Right atrium auricular region (tissue), 2 donors: ENCODE results near the gene C16orf90. TPM values are rescaled to one million over a fixed set of nuclear protein-coding genes. Genes with fewer than 3 reads are reported as not detected.

ENCODE experiments used
- DNase-seq: peaks from one replicate; pipeline ENCODE4 v3.0.0-alpha.2; 2019; ENCODE audit warnings: low spot score
- H3K27ac ChIP-seq, 2 donors: fragments of 200-600 bp; sonication (generic); 1 replicate in 1 of 2; 2 replicates in 1 of 2; pipeline ENCODE4 v1.5.1; 2016 to 2019
- H3K27me3 ChIP-seq, 2 donors: fragments of 200-600 bp; sonication (generic); one replicate each; pipeline versions ENCODE4 v1.5.1 to v1.6.0; 2017 to 2019
- H3K36me3 ChIP-seq: fragments of 200-600 bp; sonication (generic); one replicate; pipeline ENCODE4 v1.5.1; 2016
- H3K4me1 ChIP-seq, 2 donors: fragments of 200-600 bp; sonication (generic); one replicate each; pipeline versions ENCODE4 v1.5.1 to v1.6.0; 2017 to 2019
- H3K4me3 ChIP-seq, 2 donors: fragments of 200-600 bp; sonication (generic); 1 replicate in 1 of 2; 2 replicates in 1 of 2; pipeline ENCODE4 v1.5.1; 2017 to 2019; ENCODE audit warnings: mild to moderate bottlenecking in 1 of 2, moderate library complexity in 1 of 2
- H3K9me3 ChIP-seq, 2 donors: fragments of 200-600 bp; sonication (generic); one replicate each; pipeline ENCODE4 v1.5.1; 2019
- total RNA-seq, 2 donors: library from RNA; depleted of rRNA; stranded (reverse); fragments of >200 nt; gene quantifications; one replicate each; pipeline ENCODE4 v1.1.0, GENCODE V29; 2016
- TF ChIP-seq, protein P1 (sequence below), 2 donors: fragments of 200-600 bp; sonication (generic); IDR thresholded peaks; one replicate each; pipeline ENCODE4 v1.5.1; 2019; ENCODE audit warnings: antibody characterized with exemption in 2 of 2

C16orf90 gene
- total RNA-seq, 2 donors from 2014 or later = not detected

DNA sequence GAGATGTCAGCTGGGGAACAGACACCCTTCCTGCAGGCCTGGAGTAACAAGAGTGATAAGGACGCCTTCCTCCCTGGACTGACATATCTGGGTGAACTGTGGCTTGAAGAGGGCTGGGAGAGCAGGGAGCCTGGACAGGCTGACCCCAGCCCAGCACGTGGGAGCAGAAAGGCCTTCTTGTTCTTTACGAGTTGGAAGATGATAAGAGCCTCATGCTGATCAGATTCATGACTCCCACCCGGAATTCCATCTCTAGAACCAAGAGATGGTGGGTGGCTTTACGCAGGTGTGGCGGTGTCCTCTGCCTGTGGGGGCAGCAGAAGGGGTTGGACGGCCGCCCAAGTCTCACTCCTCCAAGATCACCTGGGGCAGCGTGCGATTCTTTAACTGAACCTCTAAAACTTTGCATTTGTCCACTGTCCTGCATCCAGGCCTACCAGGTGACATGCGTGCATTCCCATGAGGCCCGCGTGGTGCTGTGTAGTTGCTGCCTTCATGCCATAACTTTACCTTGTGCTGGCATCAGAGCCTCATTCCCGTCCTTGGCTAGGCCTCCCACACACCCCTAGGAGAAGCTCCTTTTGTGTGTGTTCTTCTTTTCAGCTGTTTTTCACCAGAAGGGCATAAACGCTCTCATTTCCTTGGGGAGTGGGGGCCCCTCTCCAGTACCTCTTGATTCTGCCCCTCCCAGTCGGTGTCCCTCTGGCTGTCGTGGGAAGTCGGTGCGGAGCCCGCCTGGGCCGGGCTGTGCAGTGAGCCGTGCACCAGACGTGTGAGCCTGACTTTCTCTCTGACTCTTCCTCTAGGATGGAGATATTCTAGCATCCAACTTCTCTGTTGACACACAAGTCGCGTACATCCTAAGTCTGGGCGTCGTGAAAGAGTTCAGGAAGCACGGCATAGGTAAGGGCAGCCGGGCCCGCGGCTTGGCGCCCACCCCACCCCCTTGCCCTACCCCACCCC lies 13.3 kb downstream of the C16orf90 start:
- H3K9me3 ChIP-seq = no peaks in the 10 kb centered on the region
- H3K27me3 ChIP-seq = no peaks in the 10 kb centered on the region
- H3K27ac ChIP-seq = peak overlapping the region in 1 of 2 donors; percentile 16
- H3K36me3 ChIP-seq = peaks cover 68% of the 10 kb centered on the region
- H3K4me3 ChIP-seq = no peak overlapping the region
- DNase-seq = no peak
- TF ChIP-seq, protein P1, sequence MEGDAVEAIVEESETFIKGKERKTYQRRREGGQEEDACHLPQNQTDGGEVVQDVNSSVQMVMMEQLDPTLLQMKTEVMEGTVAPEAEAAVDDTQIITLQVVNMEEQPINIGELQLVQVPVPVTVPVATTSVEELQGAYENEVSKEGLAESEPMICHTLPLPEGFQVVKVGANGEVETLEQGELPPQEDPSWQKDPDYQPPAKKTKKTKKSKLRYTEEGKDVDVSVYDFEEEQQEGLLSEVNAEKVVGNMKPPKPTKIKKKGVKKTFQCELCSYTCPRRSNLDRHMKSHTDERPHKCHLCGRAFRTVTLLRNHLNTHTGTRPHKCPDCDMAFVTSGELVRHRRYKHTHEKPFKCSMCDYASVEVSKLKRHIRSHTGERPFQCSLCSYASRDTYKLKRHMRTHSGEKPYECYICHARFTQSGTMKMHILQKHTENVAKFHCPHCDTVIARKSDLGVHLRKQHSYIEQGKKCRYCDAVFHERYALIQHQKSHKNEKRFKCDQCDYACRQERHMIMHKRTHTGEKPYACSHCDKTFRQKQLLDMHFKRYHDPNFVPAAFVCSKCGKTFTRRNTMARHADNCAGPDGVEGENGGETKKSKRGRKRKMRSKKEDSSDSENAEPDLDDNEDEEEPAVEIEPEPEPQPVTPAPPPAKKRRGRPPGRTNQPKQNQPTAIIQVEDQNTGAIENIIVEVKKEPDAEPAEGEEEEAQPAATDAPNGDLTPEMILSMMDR (IDR thresholded peaks at IDR 0.05) = no peak
- H3K4me1 ChIP-seq = peaks cover 0 to 12% of the 10 kb centered on the region in 2 donors

DNA sequence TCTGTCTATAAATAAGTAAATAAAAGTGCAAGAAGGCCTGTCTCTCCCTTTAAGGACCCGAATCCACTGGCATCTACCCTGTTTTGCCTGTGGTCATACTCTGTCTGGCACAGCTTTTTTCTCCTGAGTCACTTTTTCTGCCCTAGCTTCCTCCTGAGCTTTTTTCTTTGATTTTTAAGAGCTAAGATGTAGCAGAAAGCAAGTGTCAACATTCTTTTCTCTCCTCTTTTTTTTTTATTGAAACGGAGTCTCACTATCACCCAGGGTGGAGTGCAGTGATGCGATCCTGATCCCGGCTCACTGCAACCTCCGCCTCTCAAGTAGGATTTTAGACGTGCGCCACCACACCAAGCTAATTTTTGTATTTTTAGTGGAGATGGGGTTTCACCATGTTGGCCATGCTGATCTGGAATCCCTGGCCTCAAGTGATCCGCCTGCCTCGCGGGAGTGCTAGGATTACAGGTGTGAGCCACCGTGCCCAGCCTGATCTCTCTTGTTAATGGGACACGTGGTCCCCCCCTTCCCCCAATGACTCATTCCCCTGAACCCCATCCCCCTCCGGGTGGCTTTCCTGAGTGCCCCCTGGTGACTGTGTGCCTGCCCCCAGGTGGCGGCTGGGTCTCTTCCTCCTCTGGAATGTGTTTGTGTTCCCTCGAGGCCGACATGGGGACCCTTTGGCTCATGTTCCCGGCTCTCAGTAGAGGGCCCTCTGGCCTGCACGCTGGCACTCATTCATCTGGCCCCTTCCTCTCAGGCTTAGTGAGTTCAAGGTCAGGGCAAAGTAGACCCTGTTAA lies 14.2 kb downstream of the C16orf90 start:
- Histone ChIP-seq H3K4me1 (peaks cover 0 to 15% of the 10 kb centered on the region in 2 donors), H3K27ac (peak overlapping the region in 1 of 2 donors; percentile 16), H3K9me3 (no peaks in the 10 kb centered on the region), H3K4me3 (no peak overlapping the region), H3K36me3 (peaks cover 63% of the 10 kb centered on the region), H3K27me3 (no peaks in the 10 kb centered on the region)
- no peak for DNase-seq
- TF ChIP-seq, protein P1 (IDR thresholded peaks at IDR 0.05) = no peak

DNA sequence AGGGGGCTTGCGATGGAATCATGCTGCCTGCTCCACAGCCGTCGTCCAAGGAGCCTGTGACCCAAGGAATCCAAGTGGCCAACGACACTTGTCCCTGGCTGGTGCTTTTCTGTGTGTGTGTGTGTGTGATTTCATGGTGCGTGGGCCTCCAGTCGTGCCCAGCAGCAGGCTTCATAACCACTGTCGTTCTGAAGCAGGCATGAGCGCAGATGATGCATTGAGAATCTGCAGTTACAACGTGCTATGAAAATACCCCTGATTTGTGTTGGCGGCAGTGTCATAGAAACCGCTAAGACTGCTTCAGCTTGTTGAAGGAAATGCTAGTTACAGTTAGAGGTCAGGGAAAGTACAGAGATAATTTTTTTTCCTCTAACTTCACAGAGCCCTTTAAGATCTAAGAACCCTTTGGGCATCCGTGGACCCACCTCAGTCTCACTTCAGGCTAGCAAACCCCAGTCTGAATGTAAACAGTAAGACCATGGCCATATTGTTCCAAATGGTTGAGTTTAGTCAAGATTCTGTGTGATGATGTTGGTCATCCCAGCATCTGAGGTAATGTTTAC lies 15.6 kb downstream of the C16orf90 start:
- no peak overlapping the region for H3K27ac ChIP-seq
- TF ChIP-seq, protein P1 (IDR thresholded peaks at IDR 0.05) = no peak
- no peaks in the 10 kb centered on the region for H3K27me3 ChIP-seq
- DNase-seq = no peak
- no peaks in the 10 kb centered on the region for H3K9me3 ChIP-seq
- H3K4me1 ChIP-seq = peaks cover 0 to 25% of the 10 kb centered on the region in 2 donors
- peaks cover 50% of the 10 kb centered on the region for H3K36me3 ChIP-seq
- H3K4me3 ChIP-seq = no peak overlapping the region

DNA sequence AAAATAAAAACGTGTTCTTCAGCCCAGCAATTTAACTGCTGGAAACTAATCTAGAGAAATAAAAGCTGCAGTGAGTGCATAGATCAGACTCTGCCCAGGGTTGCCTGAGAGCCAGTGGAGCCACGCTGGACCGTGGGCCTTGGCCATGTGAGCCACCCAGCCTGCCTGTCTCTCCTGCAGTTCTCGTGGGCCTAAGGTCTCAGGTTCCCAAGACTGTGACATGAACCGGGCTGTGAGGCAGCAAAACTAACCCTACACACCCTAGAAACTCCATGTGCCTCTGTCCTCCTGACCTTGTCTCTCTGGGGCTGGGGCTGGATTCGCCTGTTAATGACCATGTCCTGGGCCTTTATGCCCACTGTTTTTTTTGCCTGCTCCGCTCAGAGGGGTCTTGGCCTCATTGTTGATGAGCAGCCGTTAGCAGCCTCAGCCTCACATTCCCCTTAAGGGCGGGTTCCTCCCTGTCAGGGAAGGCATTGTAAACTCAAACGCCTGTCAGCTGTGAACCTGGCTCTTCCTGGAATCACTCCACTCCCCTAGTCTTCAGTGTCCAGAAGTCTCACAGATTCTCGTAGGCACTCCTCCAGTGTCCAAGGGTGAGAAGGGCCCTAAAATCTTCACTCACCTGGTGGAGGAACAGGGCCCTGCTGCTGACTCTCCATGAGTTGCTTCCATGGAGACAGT lies 16.9 kb downstream of the C16orf90 start:
- Histone ChIP-seq H3K4me3 (no peak overlapping the region), H3K4me1 (peaks cover 0 to 37% of the 10 kb centered on the region in 2 donors), H3K27ac (no peak overlapping the region), H3K27me3 (no peaks in the 10 kb centered on the region), H3K9me3 (no peaks in the 10 kb centered on the region), H3K36me3 (peaks cover 36% of the 10 kb centered on the region)
- TF ChIP-seq, protein P1 (IDR thresholded peaks at IDR 0.05) = no peak
- DNase-seq = no peak

DNA sequence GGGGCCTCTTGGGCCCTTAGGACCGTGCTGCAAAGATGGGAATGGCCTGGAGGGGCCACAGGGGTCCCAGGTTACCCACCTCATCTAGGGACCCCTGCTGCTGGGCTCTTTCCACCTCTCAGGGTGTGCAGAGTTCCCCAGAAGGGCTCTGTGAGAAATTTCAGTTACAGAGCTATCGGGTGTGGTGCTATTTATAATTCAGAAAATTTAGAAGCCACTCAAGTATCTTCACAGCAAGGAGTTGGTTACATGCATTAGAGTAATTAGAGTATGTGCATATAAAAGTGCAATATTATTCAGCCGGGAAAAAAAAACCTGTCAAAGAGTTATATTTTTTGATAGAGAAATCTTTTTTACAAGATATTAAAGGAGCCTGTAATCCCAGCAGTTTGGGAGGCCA lies 18.9 kb downstream of the C16orf90 start:
- Histone ChIP-seq H3K27ac (peak overlapping the region in 1 of 2 donors; percentile 35), H3K36me3 (peaks cover 17% of the 10 kb centered on the region)

More for the DNA sequence above, 18.9 kb downstream of the C16orf90 start:
- peaks cover 0 to 31% of the 10 kb centered on the region in 2 donors for H3K4me1 ChIP-seq
- TF ChIP-seq, protein P1 (IDR thresholded peaks at IDR 0.05) = no peak
- no peak overlapping the region for H3K4me3 ChIP-seq
- H3K27me3 ChIP-seq = no peaks in the 10 kb centered on the region
- no peak for DNase-seq
- H3K9me3 ChIP-seq = no peaks in the 10 kb centered on the region
